H1 (cell line): ENCODE data around the gene MAPK8IP3.

Experiments used
- CEBPB ChIP-seq: IDR thresholded peaks from 2 replicates; pipeline ENCODE4 v1.6.1; 2012; ENCODE audit warnings: low read depth, low read length
- EGR1 ChIP-seq: IDR thresholded peaks from 2 replicates; pipeline ENCODE4 v1.6.1; 2011; ENCODE audit warnings: low read depth, low read length, borderline replicate concordance
- GTF2F1 ChIP-seq: IDR thresholded peaks from 2 replicates; pipeline ENCODE4 v1.6.1; 2012; ENCODE audit warnings: low read depth, low read length, improper control_type of control experiment, borderline replicate concordance
- POLR2AphosphoS5 ChIP-seq: IDR thresholded peaks from 2 replicates; pipeline ENCODE4 v1.6.1; 2011; ENCODE audit warnings: low read depth, low read length
- RXRA ChIP-seq: IDR thresholded peaks from 2 replicates; pipeline ENCODE4 v1.6.1; 2011; ENCODE audit warnings: low read depth, mild to moderate bottlenecking, low read length, moderate library complexity; ENCODE audit not compliant: insufficient read depth
- SIN3A ChIP-seq, 2 experiments: IDR thresholded peaks in 1 of 2; conservative IDR thresholded peaks in 1 of 2; 2 replicates each; pipeline ENCODE4 v1.6.1; 2011 to 2012; ENCODE audit warnings: low read length in 2 of 2, improper control_type of control experiment in 1 of 2, low read depth in 1 of 2, mild to moderate bottlenecking in 1 of 2
- SUZ12 ChIP-seq: fragments of 200-600 bp; sonication (generic); IDR thresholded peaks from 2 replicates; pipeline ENCODE4 v1.6.1; 2012; ENCODE audit warnings: mild to moderate bottlenecking, inconsistent platforms, low read length, moderate library complexity, mixed read lengths
- TF ChIP-seq, protein P1 (sequence below), 3 experiments: IDR thresholded peaks; 1 replicate in 2 of 3; 2 replicates in 1 of 3; pipeline versions ENCODE4 v1.5.1 to v1.6.1; 2011; ENCODE audit warnings: low read length in 3 of 3, mild to moderate bottlenecking in 3 of 3, inconsistent platforms in 2 of 3, low read depth in 1 of 3, moderate library complexity in 1 of 3; ENCODE audit not compliant: insufficient read depth in 1 of 3; ENCODE audit errors: control extremely low read depth in 1 of 3

DNA sequence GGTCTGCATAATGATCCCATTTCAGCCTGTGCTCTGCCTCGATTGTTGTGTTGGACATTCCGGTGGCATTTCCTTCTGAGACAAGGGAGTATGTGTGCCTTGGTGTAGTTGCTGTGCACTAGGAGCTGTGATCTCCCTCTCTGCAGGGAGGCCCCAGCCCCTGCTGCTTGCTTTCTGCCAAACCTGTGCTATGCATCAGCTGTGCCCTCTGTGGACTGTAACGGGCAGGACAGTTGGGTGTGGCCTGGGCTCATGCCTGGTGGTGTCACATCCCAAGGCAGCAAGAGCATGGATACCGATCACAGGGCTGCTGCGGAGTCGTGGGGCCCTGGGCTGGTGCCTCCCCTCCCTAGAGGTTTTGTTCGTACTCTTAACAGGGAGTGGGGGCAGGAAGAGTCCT is 31.7 kb upstream of the MAPK8IP3 start:
- TF ChIP-seq CEBPB (no peak), SIN3A (conservative IDR thresholded peaks at IDR 0.05 in 1 of 2, IDR thresholded peaks at IDR 0.05 in 1 of 2; ENCODE audit: low read depth in 1 of 2, low read length in 2 of 2) (no peak), SUZ12 (no peak), POLR2AphosphoS5 (no peak), GTF2F1 (no peak), EGR1 (no peak), RXRA (no peak)
- TF ChIP-seq, protein P1, sequence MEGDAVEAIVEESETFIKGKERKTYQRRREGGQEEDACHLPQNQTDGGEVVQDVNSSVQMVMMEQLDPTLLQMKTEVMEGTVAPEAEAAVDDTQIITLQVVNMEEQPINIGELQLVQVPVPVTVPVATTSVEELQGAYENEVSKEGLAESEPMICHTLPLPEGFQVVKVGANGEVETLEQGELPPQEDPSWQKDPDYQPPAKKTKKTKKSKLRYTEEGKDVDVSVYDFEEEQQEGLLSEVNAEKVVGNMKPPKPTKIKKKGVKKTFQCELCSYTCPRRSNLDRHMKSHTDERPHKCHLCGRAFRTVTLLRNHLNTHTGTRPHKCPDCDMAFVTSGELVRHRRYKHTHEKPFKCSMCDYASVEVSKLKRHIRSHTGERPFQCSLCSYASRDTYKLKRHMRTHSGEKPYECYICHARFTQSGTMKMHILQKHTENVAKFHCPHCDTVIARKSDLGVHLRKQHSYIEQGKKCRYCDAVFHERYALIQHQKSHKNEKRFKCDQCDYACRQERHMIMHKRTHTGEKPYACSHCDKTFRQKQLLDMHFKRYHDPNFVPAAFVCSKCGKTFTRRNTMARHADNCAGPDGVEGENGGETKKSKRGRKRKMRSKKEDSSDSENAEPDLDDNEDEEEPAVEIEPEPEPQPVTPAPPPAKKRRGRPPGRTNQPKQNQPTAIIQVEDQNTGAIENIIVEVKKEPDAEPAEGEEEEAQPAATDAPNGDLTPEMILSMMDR (IDR thresholded peaks at IDR 0.05; ENCODE audit: control extremely low read depth in 1 of 3, insufficient read depth in 1 of 3, low read depth in 1 of 3, low read length in 3 of 3) = no peak
